MCF 10A (cell line): ENCODE data around the gene CYB5RL. TPM values are rescaled to one million over a fixed set of nuclear protein-coding genes. Genes with fewer than 3 reads are reported as not detected.

Experiments
- BruUV-seq: library from RNA; stranded (reverse); fragments of 400-500 nt; replicated peaks from 2 replicates; lab custom pipeline; 2021; lab: Mats Ljungman, UMichigan
- CTCF ChIA-PET: fragments of 300-600 bp; sonication (Branson Sonifier 250); formaldehyde crosslinking; extraction: SDS; loops from one replicate; lab custom pipeline; 2021; ENCODE audit warnings: antibody characterized with exemption, inconsistent platforms; lab: Yijun Ruan, JAX
- POLR2A ChIA-PET: fragments of 300-600, 350-650 bp; sonication (Branson Sonifier 250); formaldehyde crosslinking; extraction: SDS; loops from one replicate; lab custom pipeline; 2020; ENCODE audit warnings: antibody characterized with exemption, inconsistent platforms; lab: Yijun Ruan, JAX
- DNase-seq: peaks from one replicate; pipeline ENCODE4 v3.0.0-alpha.2; 2018; ENCODE audit not compliant: unreplicated experiment
- H3K27ac Mint-ChIP-seq: one replicate; pipeline ENCODE4 v1.8.0; 2022; ENCODE audit warnings: mild to moderate bottlenecking, low read depth, mixed read lengths; ENCODE audit not compliant: unreplicated experiment
- H3K27me3 Mint-ChIP-seq: one replicate; pipeline ENCODE4 v1.8.0; 2022; ENCODE audit warnings: mixed read lengths; ENCODE audit not compliant: insufficient read depth, unreplicated experiment
- H3K36me3 Mint-ChIP-seq: one replicate; pipeline ENCODE4 v1.8.0; 2022; ENCODE audit warnings: mild to moderate bottlenecking, moderate library complexity, mixed read lengths; ENCODE audit not compliant: insufficient read depth, unreplicated experiment
- H3K4me1 Mint-ChIP-seq: one replicate; pipeline ENCODE4 v1.8.0; 2022; ENCODE audit warnings: mixed read lengths; ENCODE audit not compliant: insufficient read depth, unreplicated experiment
- H3K4me3 Mint-ChIP-seq: one replicate; pipeline ENCODE4 v1.8.0; 2022; ENCODE audit warnings: mild to moderate bottlenecking, moderate library complexity, mixed read lengths; ENCODE audit not compliant: unreplicated experiment
- H3K9me3 Mint-ChIP-seq: one replicate; pipeline ENCODE4 v1.8.0; 2022; ENCODE audit warnings: mixed read lengths; ENCODE audit not compliant: unreplicated experiment
- intact Hi-C: fragments of 100-400 bp; cut with micrococcal nuclease; formaldehyde crosslinking; loops from 2 replicates; pipeline ENCODE4 v1.14.1; 2022
- total RNA-seq: library from RNA; stranded (reverse); gene quantifications from 2 replicates; pipeline ENCODE4 v1.2.3, GENCODE V29; 2022
- TF ChIP-seq, protein P1 (sequence below): fragments of 200-600 bp; IDR thresholded peaks from one replicate; pipeline ENCODE4 v1.8.0; 2022; ENCODE audit warnings: antibody characterized with exemption, mild to moderate bottlenecking; ENCODE audit not compliant: unreplicated experiment

The CYB5RL gene
- total RNA-seq, 1 experiment from 2014 or later = 4.6 TPM

DNA sequence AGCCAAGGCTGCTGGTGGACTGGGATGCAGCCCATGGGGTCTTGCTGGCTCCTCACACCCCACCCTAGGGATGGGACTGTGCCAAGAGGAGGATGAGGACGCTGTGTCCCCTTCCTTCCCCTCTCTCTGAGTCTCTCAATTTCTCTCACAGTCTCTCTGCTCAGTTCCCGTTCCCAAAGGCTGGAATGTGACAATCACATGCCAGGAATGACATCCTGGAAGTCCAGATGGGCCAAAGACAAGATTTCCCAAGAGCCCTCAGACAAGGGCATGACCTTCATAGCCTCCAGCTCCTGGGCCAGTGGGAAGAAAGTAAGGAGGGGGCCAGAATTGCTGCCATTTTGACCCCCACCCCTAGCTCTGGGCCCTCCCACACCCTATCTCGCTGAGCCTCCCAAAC, 39.5 kb downstream of the CYB5RL start:
- no peaks in the 10 kb centered on the region for H3K27me3 Mint-ChIP-seq
- no peaks in the 10 kb centered on the region for H3K36me3 Mint-ChIP-seq
- H3K9me3 Mint-ChIP-seq = no peaks in the 10 kb centered on the region
- DNase-seq = no peak
- BruUV-seq = no TSS peak
- ChIA-PET CTCF (interaction anchor here (0.7 kb wide), 3 partner anchors 9 to 162 kb away, joined by 3 read pairs; no protein-coding TSS in a partner anchor), POLR2A (no interaction called here)
- intact Hi-C loops = no loop called here
- H3K27ac Mint-ChIP-seq = no peak overlapping the region
- peaks cover 20% of the 10 kb centered on the region for H3K4me1 Mint-ChIP-seq
- no peak overlapping the region for H3K4me3 Mint-ChIP-seq
- TF ChIP-seq, protein P1, sequence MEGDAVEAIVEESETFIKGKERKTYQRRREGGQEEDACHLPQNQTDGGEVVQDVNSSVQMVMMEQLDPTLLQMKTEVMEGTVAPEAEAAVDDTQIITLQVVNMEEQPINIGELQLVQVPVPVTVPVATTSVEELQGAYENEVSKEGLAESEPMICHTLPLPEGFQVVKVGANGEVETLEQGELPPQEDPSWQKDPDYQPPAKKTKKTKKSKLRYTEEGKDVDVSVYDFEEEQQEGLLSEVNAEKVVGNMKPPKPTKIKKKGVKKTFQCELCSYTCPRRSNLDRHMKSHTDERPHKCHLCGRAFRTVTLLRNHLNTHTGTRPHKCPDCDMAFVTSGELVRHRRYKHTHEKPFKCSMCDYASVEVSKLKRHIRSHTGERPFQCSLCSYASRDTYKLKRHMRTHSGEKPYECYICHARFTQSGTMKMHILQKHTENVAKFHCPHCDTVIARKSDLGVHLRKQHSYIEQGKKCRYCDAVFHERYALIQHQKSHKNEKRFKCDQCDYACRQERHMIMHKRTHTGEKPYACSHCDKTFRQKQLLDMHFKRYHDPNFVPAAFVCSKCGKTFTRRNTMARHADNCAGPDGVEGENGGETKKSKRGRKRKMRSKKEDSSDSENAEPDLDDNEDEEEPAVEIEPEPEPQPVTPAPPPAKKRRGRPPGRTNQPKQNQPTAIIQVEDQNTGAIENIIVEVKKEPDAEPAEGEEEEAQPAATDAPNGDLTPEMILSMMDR = no peak

DNA sequence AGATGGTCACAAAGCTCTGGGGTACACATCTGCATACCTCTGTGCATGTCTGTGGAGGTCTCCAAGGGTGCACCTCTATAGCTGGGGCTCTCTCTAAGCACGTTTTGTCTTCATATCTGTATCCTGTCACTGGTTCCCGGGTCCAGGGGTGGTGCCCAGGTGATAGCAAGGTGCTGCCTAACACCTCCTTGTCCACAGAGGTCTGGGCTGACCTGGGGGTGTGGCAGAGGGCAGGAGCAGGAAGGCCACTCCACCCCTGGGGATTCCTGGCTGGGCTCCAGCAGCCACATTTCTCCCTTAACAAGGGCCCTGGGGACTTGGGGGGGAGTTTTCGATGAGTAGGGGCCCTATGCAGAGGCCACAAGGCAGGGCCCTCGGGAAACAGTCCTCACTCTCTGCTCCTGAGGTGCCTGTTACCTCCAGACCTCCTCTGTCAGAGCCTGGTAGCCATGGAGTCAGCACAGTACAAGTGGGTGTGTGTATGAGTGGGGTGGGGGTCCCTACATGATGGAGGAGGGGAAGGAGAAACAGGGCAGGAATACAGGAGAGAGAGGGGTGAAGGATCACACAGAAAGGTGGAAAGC, 40.0 kb downstream of the CYB5RL start:
- DNase-seq = no peak
- BruUV-seq = no TSS peak
- intact Hi-C loops = no loop called here
- TF ChIP-seq, protein P1 = no peak
- Mint-ChIP-seq H3K4me1 (peaks cover 20% of the 10 kb centered on the region), H3K27me3 (no peaks in the 10 kb centered on the region), H3K36me3 (no peaks in the 10 kb centered on the region), H3K9me3 (no peaks in the 10 kb centered on the region), H3K27ac (no peak overlapping the region), H3K4me3 (no peak overlapping the region)
- ChIA-PET CTCF (interaction anchor here (0.7 kb wide), 1 partner anchor 9 kb away, joined by 3 read pairs; no protein-coding TSS in a partner anchor), POLR2A (interaction anchor here (1.1 kb wide), 1 partner anchor 40 kb away, joined by 3 read pairs; the partner anchor contains the start of genes CYB5RL and MRPL37)

DNA sequence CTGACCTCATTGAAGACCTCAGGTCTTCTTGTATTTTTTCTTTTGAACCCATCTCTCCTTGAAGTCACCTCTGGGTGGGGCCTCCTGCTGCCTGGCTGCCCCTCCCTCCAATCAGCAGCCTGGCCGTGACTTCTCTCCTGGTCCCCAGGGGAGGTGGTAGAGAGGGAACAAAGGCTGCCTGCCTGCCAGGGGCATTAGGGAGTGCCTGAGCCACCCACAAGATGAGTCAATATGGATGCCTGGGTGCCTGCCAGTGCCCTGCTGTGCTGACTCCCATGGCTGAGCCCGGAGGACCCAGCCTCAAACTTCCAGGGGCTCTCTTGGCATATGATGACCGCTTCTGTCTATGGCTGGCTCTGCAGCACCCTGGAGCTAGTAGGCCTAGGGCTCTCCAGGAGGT, 41.8 kb downstream of the CYB5RL start:
- TF ChIP-seq, protein P1 = no peak
- POLR2A ChIA-PET = no interaction called here
- H3K27me3 Mint-ChIP-seq = no peaks in the 10 kb centered on the region
- H3K4me1 Mint-ChIP-seq = peaks cover 33% of the 10 kb centered on the region
- no peaks in the 10 kb centered on the region for H3K36me3 Mint-ChIP-seq
- DNase-seq = peak; percentile 86
- no peak overlapping the region for H3K27ac Mint-ChIP-seq
- H3K9me3 Mint-ChIP-seq = no peaks in the 10 kb centered on the region
- BruUV-seq = no TSS peak
- CTCF ChIA-PET = no interaction called here
- H3K4me3 Mint-ChIP-seq = no peak overlapping the region
- intact Hi-C loops = no loop called here

DNA sequence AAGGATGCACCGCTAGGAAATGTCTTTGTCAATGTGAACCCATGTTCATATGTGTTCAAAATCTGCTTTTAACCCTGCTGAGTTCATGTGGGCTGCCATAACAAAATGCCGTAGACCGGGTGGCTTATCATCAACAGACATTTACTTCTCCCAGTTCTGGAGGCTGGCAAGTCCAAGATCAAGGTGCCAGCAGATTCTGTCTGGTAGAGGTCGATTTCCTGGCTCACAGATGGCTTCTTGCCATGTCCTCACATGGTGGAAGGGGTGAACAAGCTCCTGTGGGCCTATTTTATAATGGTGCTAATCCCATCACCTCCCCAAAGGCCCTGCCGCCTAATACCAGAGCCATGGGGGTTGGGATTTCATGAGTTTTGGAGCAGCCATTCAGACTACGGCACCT, 42.4 kb downstream of the CYB5RL start:
- Mint-ChIP-seq H3K36me3 (no peaks in the 10 kb centered on the region), H3K27ac (no peak overlapping the region), H3K27me3 (no peaks in the 10 kb centered on the region), H3K4me3 (no peak overlapping the region), H3K9me3 (no peaks in the 10 kb centered on the region), H3K4me1 (peaks cover 33% of the 10 kb centered on the region)
- POLR2A ChIA-PET = no interaction called here
- no peak for DNase-seq
- intact Hi-C loops = no loop called here
- no TSS peak for BruUV-seq
- TF ChIP-seq, protein P1 = no peak
- CTCF ChIA-PET = no interaction called here
